Effector memory CD8-positive, alpha-beta T cell (primary cell): Measurements from ENCODE around the gene SLC35D2.
A peak's percentile ranks its signal among the peaks of the same experiment; 100 is the strongest.

Source experiments
- ATAC-seq: fragments of 150-1000 bp; cut with Tn5 transposase; replicated peaks from 2 replicates; pipeline ENCODE4 v1.10.0; 2021; ENCODE audit warnings: mild to moderate bottlenecking, moderate library complexity
- DNase-seq, 3 experiments: peaks; one replicate each; pipeline ENCODE4 v3.0.0; 2021
- H3K27ac Mint-ChIP-seq, 2 donors: one replicate each; pipeline ENCODE4 v1.8.0; 2022; ENCODE audit warnings: mild to moderate bottlenecking in 2 of 2, mixed read lengths in 2 of 2, moderate library complexity in 2 of 2
- H3K27me3 Mint-ChIP-seq, 2 donors: one replicate each; pipeline ENCODE4 v1.8.0; 2022; ENCODE audit warnings: mixed read lengths in 2 of 2
- H3K36me3 Mint-ChIP-seq: one replicate; pipeline ENCODE4 v1.8.0; 2022; ENCODE audit warnings: mild to moderate bottlenecking, moderate library complexity, mixed read lengths; ENCODE audit not compliant: insufficient read depth
- H3K4me1 Mint-ChIP-seq, 2 donors: one replicate each; pipeline ENCODE4 v1.8.0; 2022; ENCODE audit warnings: low read depth in 2 of 2, mixed read lengths in 2 of 2
- H3K4me3 Mint-ChIP-seq, 2 donors: one replicate each; pipeline ENCODE4 v1.8.0; 2022; ENCODE audit warnings: mild to moderate bottlenecking in 2 of 2, mixed read lengths in 2 of 2, moderate library complexity in 2 of 2
- H3K9me3 Mint-ChIP-seq, 2 donors: one replicate each; pipeline ENCODE4 v1.8.0; 2022; ENCODE audit warnings: mixed read lengths in 2 of 2
- total RNA-seq, 9 experiments: gene quantifications; one replicate each; lab custom pipeline; 2026; lab: John Stamatoyannopoulos, UW

SLC35D2 gene
- total RNA-seq, result 3.3 to 12.2 (median 5.3) reads per million in 9 experiments

DNA sequence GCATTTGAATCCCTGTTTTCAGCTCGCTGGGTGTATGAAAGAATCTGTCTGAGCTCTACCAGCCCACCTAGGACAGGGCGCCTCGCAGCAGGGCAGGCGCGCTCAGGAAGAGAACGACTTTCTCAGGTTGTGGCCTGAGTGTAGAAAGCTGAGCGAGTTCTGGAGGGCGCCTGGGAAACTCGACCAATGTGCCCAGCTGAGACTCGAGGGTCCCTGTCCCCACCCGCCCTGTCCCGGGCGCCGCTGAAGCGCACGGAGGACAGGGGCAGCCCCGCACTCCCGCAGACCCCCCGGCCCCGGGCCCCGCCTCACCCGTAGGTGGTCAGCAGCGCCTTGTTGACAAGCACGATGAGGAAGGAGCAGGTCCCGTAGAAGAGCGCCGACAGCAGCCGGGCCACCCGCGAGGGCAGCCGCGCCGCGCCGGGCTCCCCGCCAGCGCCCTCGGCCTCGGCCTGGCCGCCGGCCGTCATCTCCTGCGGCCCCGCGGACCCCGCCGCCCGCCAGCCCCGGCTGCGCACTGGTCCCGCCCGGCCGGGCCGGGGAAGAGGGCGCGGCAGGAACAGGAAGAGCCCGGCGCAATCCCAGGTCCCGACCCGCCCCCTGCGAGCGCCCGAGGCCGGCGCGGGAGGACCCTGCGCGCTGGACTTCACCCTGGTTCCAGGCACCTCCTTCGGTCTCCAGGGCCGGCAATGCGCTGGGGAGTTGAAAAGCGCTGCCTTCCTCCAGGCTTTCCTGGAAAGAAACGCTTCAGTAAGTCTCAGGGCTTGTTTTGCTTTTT is at the start of gene SLC35D2:
Gene SLC35D2, minus strand, starts transcription at position 547 of the 778 bp plus-strand sequence. Its CDS starts 77 bp downstream, at position 470.
- ATAC-seq, result peak; percentile 65
- DNase-seq, result no peak
- Mint-ChIP-seq H3K27ac (peak within 1 kb of the TSS; percentile 82 to 88), H3K9me3 (no peaks in the 10 kb centered on the region), H3K27me3 (no peaks in the 10 kb centered on the region), H3K36me3 (peaks cover 3% of the 10 kb centered on the region), H3K4me1 (peaks cover 24 to 34% of the 10 kb centered on the region in 2 donors), H3K4me3 (peak within 1 kb of the TSS; percentile 83 to 86)

- Mint-ChIP-seq H3K36me3 (peaks cover 4% of the 10 kb centered on the region), H3K27ac (no peak overlapping the region), H3K9me3 (no peaks in the 10 kb centered on the region), H3K27me3 (peaks cover 0 to 6% of the 10 kb centered on the region in 2 donors), H3K4me1 (peaks cover 11 to 12% of the 10 kb centered on the region in 2 donors), H3K4me3 (no peak overlapping the region)
- ATAC-seq (no peak), DNase-seq (no peak)
Measured at GRCh38 chr9:96430377-96430776, 46.9 kb upstream of the SLC35D2 start.

DNA sequence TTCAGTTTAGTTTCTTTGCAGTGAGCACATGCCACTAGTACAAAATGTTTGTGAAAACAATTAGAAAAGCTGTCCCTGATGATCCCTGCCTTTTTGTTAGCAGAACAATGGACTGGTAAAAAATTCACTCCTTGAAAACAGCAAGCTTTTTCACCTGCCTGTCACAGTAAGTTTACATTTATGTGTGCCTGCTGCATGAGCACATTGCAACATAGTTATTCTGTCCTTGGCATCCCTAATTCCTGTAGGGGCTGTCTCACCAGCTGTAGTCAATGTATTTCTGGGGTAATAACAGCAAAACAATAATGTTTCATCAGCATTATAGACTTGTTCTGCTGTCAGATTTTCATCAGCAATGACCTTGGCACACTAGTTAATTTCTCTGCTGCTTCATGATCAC is 46.2 kb upstream of the SLC35D2 start:
- Mint-ChIP-seq H3K4me3 (no peak overlapping the region), H3K27ac (no peak overlapping the region), H3K36me3 (peaks cover 4% of the 10 kb centered on the region), H3K4me1 (peaks cover 12 to 15% of the 10 kb centered on the region in 2 donors), H3K9me3 (no peaks in the 10 kb centered on the region), H3K27me3 (peaks cover 0 to 6% of the 10 kb centered on the region in 2 donors)
- DNase-seq (no peak), ATAC-seq (no peak)

- peaks cover 7% of the 10 kb centered on the region for H3K36me3 Mint-ChIP-seq
- DNase-seq (no peak), ATAC-seq (peak; percentile 92)
- H3K4me1 Mint-ChIP-seq, result peaks cover 17 to 19% of the 10 kb centered on the region in 2 donors
- H3K27me3 Mint-ChIP-seq, result no peaks in the 10 kb centered on the region
- peak overlapping the region; percentile 44 to 56 for H3K4me3 Mint-ChIP-seq
- H3K27ac Mint-ChIP-seq, result peak overlapping the region; percentile 70 to 84
- H3K9me3 Mint-ChIP-seq, result no peaks in the 10 kb centered on the region
Measured at GRCh38 chr9:96425500-96426169, 42.1 kb upstream of the SLC35D2 start.

DNA sequence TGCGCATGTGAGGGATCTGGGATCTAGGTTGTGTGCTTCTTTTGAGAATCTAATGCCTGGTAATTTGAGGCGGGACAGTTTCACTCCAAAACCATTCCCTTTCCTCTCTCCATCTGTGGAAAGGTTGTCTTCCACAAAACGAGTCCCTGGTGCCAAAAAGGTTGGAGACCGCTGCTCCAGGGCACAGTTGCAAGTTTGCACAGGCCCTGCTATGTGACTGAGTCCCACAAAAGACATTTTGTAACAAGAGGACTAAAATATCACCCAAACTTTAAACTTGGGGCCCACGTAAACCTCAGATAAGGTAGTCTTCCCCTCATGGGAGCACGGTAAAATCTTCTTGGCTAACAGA is 40.5 kb upstream of the SLC35D2 start:
- Mint-ChIP-seq H3K4me3 (no peak overlapping the region), H3K27ac (no peak overlapping the region), H3K27me3 (no peaks in the 10 kb centered on the region), H3K36me3 (peaks cover 11% of the 10 kb centered on the region), H3K4me1 (peaks cover 27 to 31% of the 10 kb centered on the region in 2 donors), H3K9me3 (no peaks in the 10 kb centered on the region)
- ATAC-seq, result no peak
- DNase-seq, result no peak

DNA sequence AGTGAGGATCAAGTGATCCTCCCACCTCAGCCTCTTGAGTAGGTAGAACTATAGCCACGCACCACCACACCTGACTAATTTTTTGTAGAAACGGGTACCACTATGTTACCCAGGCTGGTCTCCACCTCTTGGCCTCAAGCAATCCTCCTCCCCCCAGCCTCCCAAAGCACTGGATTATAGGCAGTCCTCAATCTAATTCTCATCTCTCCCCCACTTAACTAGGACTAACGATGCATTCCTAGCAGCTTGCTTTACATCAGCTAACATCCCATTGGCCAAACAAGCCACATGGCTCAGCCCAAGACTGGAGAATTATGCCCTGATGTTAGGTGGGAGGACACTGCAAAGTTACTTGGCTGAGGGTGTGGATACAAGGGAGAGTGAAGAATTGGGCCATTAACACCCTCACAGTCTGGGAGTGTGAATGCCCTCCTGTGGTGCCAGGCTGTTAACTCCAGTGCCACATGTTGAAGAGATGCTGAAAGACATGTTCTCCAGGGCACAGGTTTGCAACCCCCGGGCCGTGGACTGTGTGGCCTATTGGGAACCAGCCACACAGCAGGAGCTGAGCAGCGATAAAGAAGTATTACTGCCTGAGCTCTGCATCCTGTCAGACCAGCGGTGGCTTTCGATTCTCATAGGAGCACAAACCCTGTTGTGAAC is 39.9 kb upstream of the SLC35D2 start:
- no peak overlapping the region for H3K27ac Mint-ChIP-seq

DNA sequence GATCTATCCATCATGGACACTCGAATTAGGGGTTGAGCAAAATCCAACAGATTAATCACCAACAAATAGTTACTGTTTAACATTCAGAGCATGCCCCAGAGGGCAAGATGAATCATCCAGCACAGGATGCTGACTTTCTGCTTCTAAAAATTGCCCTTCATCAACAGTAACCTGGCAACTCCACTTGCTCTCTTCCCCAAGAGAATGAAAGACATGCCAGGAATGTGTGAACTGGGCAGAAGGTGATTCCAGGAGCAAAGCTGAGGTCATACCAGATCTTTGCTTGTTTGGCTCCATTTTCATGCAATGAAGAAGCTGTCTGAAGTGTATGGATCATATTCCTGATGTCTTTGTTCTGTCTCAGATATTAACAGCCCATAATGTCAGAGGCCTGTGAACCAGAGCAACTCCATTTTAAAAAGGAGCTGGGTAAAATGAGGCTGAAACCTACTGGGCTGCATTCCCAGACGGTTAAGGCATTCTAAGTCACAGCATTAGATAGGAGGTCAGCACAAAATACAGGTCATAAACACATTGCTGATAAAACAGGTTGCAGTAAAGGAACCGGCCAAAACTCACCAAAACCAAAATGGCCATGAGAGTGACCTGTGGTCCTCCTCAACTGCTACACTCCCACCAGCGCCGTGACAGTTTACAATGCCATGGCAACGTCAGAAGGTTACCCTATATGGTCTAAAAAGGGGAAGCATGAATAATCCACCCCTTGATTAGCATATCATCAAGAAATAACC is 37.1 kb upstream of the SLC35D2 start:
- peaks cover 19% of the 10 kb centered on the region for H3K36me3 Mint-ChIP-seq
- H3K9me3 Mint-ChIP-seq, result no peaks in the 10 kb centered on the region
- peaks cover 27 to 33% of the 10 kb centered on the region in 2 donors for H3K4me1 Mint-ChIP-seq
- no peaks in the 10 kb centered on the region for H3K27me3 Mint-ChIP-seq
- H3K4me3 Mint-ChIP-seq, result peak overlapping the region in 1 of 2 donors; percentile 84
- H3K27ac Mint-ChIP-seq, result peak overlapping the region; percentile 51 to 64
- ATAC-seq (no peak), DNase-seq (no peak)

More for the DNA sequence above, 39.9 kb upstream of the SLC35D2 start:
- no peaks in the 10 kb centered on the region for H3K27me3 Mint-ChIP-seq
- H3K9me3 Mint-ChIP-seq, result no peaks in the 10 kb centered on the region
- DNase-seq, result no peak
- H3K36me3 Mint-ChIP-seq, result peaks cover 11% of the 10 kb centered on the region
- H3K4me1 Mint-ChIP-seq, result peaks cover 27 to 31% of the 10 kb centered on the region in 2 donors
- ATAC-seq, result no peak
- H3K4me3 Mint-ChIP-seq, result no peak overlapping the region

DNA sequence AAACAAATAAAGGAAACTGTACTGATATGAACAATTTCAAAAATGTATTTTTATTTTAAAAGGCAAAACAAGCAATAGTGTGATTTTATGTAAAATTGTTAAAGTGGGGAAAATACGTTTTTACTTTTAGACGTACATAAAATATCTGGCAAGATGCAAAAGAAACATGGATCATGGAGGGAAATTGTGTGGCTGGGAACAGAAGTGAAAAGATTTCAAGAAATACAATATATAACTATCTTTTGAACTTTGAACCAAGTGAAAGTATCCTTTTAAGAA is 36.1 kb upstream of the SLC35D2 start:
- H3K9me3 Mint-ChIP-seq, result no peaks in the 10 kb centered on the region
- DNase-seq (no peak), ATAC-seq (no peak)
- peaks cover 20 to 30% of the 10 kb centered on the region in 2 donors for H3K4me1 Mint-ChIP-seq
- H3K27me3 Mint-ChIP-seq, result no peaks in the 10 kb centered on the region
- peak overlapping the region; percentile 64 to 95 for H3K27ac Mint-ChIP-seq
- peaks cover 19% of the 10 kb centered on the region for H3K36me3 Mint-ChIP-seq
- peak overlapping the region; percentile 84 to 92 for H3K4me3 Mint-ChIP-seq

- no peaks in the 10 kb centered on the region for H3K27me3 Mint-ChIP-seq
- peak overlapping the region; percentile 64 to 95 for H3K27ac Mint-ChIP-seq
- DNase-seq, result peak; percentile 25 to 59 (median 39)
- H3K4me3 Mint-ChIP-seq, result peak overlapping the region; percentile 84 to 92
- peak; percentile 24 for ATAC-seq
- peaks cover 19% of the 10 kb centered on the region for H3K36me3 Mint-ChIP-seq
- peaks cover 20 to 33% of the 10 kb centered on the region in 2 donors for H3K4me1 Mint-ChIP-seq
- no peaks in the 10 kb centered on the region for H3K9me3 Mint-ChIP-seq
Measured at GRCh38 chr9:96418920-96419690, 35.6 kb upstream of the SLC35D2 start.

GRCh38 chr9:96418083-96418919 is 34.8 kb upstream of the SLC35D2 start, which contains the start of gene ZNF367:
Gene ZNF367 (minus strand): TSS chr9:96418370. CDS start chr9:96418032, 338 bp downstream.
- Mint-ChIP-seq H3K9me3 (no peaks in the 10 kb centered on the region), H3K27ac (peak within 1 kb of the TSS; percentile 91 to 95), H3K4me1 (peaks cover 28 to 41% of the 10 kb centered on the region in 2 donors), H3K4me3 (peak within 1 kb of the TSS; percentile 84 to 92), H3K36me3 (peaks cover 23% of the 10 kb centered on the region), H3K27me3 (no peaks in the 10 kb centered on the region)
- DNase-seq, result peak; percentile 74 to 88 (median 85)
- peak; percentile 69 for ATAC-seq

DNA sequence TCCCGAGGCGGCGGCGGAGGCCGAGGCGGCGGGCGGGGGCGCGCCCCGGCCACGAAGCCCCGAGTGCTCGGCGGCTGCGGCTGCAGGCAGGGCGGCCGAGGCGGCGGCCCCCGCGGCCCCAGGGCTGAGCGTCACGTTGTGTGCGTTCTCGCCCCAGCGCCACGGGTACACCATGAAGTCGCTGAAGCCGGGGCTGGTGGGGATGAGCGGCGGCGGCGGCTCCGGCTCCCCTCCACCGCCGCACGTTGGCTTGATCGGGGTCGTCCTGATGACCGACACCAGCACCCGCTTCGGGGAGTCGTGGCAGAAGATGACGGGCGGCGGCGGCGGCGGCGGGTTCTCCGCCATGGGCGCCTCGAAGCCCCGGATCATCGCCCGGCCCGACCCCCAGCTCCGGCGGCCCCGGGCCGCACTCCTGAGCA is 34.2 kb upstream of the SLC35D2 start:
- peaks cover 28 to 47% of the 10 kb centered on the region in 2 donors for H3K4me1 Mint-ChIP-seq
- peak in 1 of 3 experiments; percentile 50 for DNase-seq
- H3K27ac Mint-ChIP-seq, result peak overlapping the region; percentile 91 to 95
- peak overlapping the region; percentile 84 to 92 for H3K4me3 Mint-ChIP-seq
- peak; percentile 21 for ATAC-seq
- no peaks in the 10 kb centered on the region for H3K27me3 Mint-ChIP-seq
- no peaks in the 10 kb centered on the region for H3K9me3 Mint-ChIP-seq
- peaks cover 20% of the 10 kb centered on the region for H3K36me3 Mint-ChIP-seq
